SU-DHL-6 (cell line): ENCODE data around the gene ANTXR2.

ENCODE experiments used
- H2AFZ ChIP-seq: fragments of 200-600 bp; sonication (generic); 2 replicates; pipeline ENCODE4 v1.6.1; 2014; ENCODE audit warnings: low read depth, mild to moderate bottlenecking, moderate library complexity, mixed read lengths, antibody characterized with exemption, low read length; ENCODE audit not compliant: severe bottlenecking
- H3F3A ChIP-seq: fragments of 200-600 bp; shearing (Covaris generic); 2 replicates; pipeline ENCODE4 v1.6.0; 2016; ENCODE audit warnings: antibody characterized with exemption, mild to moderate bottlenecking; ENCODE audit not compliant: insufficient read depth
- H3K27ac ChIP-seq: fragments of 200-600 bp; sonication (generic); 2 replicates; pipeline ENCODE4 v1.5.1; 2016; ENCODE audit warnings: low read depth, mild to moderate bottlenecking, low read length, moderate library complexity, mixed read lengths
- H3K27me3 ChIP-seq: fragments of 200-600 bp; sonication (generic), shearing (Covaris generic); 2 replicates; pipeline ENCODE4 v1.6.0; 2014; ENCODE audit warnings: mild to moderate bottlenecking, low read length
- H3K36me3 ChIP-seq: fragments of 200-600 bp; sonication (generic); 2 replicates; pipeline ENCODE4 v1.6.1; 2014; ENCODE audit warnings: mild to moderate bottlenecking, low read length, mixed read lengths
- H3K4me2 ChIP-seq: fragments of 300-600, 200-600 bp; shearing (Covaris generic), sonication (generic); 2 replicates; pipeline ENCODE4 v1.6.0; 2014; ENCODE audit warnings: low read length, low read depth, mild to moderate bottlenecking; ENCODE audit not compliant: poor library complexity, severe bottlenecking
- H3K4me3 ChIP-seq: fragments of 200-600 bp; sonication (generic); 2 replicates; pipeline ENCODE4 v1.5.1; 2014; ENCODE audit warnings: antibody characterized with exemption, low read length, mild to moderate bottlenecking, mixed read lengths; ENCODE audit not compliant: insufficient read depth, poor library complexity, severe bottlenecking
- H3K79me2 ChIP-seq: fragments of 200-600 bp; sonication (generic); 2 replicates; pipeline ENCODE4 v1.6.1; 2014; ENCODE audit warnings: mild to moderate bottlenecking, low read length, moderate library complexity; ENCODE audit not compliant: insufficient read depth
- H3K9ac ChIP-seq: fragments of 200-600 bp; sonication (generic); 2 replicates; pipeline ENCODE4 v1.7.0; 2014; ENCODE audit warnings: mild to moderate bottlenecking, low read length
- H3K9me2 ChIP-seq: fragments of 200-600 bp; sonication (generic); replicated peaks from 2 replicates; pipeline ENCODE4 v1.6.1; 2014; ENCODE audit warnings: low read length; ENCODE audit not compliant: insufficient read depth
- H3K9me3 ChIP-seq: fragments of 200-600 bp; sonication (generic); 2 replicates; pipeline ENCODE4 v1.6.1; 2014; ENCODE audit warnings: low read length, mixed read lengths; ENCODE audit not compliant: insufficient read depth
- H4K20me1 ChIP-seq: fragments of 200-600 bp; sonication (generic); 2 replicates; pipeline ENCODE4 v1.6.1; 2014; ENCODE audit warnings: low read depth, mild to moderate bottlenecking, antibody characterized with exemption, low read length, moderate library complexity, mixed read lengths
- EZH2phosphoT487 ChIP-seq: fragments of 200-600 bp; sonication (generic), shearing (Covaris generic); conservative IDR thresholded peaks from 2 replicates; pipeline ENCODE4 v1.6.1; 2018; ENCODE audit warnings: mild to moderate bottlenecking, antibody characterized with exemption, low read length, moderate library complexity, mixed read lengths
- TF ChIP-seq, protein P1 (sequence below): fragments of 200-600 bp; sonication (generic); IDR thresholded peaks from one replicate; pipeline ENCODE4 v1.5.1; 2017; ENCODE audit warnings: antibody characterized with exemption, mild to moderate bottlenecking, low read length, moderate library complexity; ENCODE audit not compliant: insufficient read depth, poor library complexity, severe bottlenecking

Gene ANTXR2

DNA sequence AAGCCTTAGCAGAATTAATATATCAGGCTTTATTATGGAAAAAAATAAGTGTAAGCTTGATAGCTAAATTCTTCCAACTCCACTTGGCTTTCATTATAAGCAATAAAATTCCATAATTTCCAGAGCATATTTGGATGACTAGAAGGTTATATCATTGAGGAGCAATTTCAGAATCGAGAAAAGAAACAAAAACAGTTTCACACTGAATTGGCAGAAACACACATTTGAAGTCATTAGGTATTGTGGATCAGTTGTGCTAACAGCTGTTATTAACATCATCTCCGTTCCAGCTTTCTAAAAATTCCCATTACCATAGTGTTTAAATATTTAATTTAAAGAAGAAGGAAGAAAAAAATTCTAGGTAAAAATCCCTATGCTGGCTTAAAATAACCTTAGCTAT lies 92.6 kb downstream of the ANTXR2 start:
- H3K9ac ChIP-seq: no peak overlapping the region
- H3K27ac ChIP-seq: no peak overlapping the region
- H3K4me3 ChIP-seq: no peak overlapping the region
- no peaks in the 10 kb centered on the region for H3K9me3 ChIP-seq
- H3F3A ChIP-seq: no peaks in the 10 kb centered on the region
- H3K4me2 ChIP-seq: no peak overlapping the region
- no peaks in the 10 kb centered on the region for H3K79me2 ChIP-seq
- no peak overlapping the region for H2AFZ ChIP-seq
- H3K27me3 ChIP-seq: no peaks in the 10 kb centered on the region
- H4K20me1 ChIP-seq: no peaks in the 10 kb centered on the region
- H3K9me2 ChIP-seq: no peaks in the 10 kb centered on the region
- no peak for TF ChIP-seq EZH2phosphoT487
- TF ChIP-seq, protein P1, sequence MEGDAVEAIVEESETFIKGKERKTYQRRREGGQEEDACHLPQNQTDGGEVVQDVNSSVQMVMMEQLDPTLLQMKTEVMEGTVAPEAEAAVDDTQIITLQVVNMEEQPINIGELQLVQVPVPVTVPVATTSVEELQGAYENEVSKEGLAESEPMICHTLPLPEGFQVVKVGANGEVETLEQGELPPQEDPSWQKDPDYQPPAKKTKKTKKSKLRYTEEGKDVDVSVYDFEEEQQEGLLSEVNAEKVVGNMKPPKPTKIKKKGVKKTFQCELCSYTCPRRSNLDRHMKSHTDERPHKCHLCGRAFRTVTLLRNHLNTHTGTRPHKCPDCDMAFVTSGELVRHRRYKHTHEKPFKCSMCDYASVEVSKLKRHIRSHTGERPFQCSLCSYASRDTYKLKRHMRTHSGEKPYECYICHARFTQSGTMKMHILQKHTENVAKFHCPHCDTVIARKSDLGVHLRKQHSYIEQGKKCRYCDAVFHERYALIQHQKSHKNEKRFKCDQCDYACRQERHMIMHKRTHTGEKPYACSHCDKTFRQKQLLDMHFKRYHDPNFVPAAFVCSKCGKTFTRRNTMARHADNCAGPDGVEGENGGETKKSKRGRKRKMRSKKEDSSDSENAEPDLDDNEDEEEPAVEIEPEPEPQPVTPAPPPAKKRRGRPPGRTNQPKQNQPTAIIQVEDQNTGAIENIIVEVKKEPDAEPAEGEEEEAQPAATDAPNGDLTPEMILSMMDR: no peak
- no peaks in the 10 kb centered on the region for H3K36me3 ChIP-seq

DNA sequence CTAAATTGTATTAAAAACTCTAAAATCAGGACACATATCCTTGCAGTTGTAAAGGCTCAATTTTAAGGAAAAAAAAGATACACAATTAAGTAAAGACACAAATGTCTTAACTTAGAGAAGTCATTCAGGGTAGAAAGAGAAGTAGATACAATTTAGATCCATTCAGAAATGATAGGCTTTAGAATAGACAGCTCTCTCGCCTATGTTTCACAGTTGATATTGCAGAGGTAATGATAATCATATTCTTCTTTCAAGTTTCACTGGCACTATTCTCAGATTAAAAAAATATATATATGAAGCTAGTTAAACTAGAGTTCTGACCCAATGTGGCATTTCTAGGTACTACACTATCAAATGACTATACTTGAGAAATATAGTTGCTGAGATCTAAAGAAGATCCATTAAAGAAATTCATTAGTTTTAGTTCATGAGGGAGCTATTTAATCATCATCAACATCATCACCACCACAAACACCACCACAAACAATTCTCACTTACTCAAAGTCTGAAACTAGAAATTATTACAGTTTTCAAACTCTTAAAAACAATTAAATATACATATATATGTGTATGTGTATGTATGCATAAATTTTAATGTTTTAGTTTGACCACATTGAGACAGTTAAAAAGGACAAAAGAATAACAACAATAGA lies 93.1 kb downstream of the ANTXR2 start:
- TF ChIP-seq EZH2phosphoT487: no peak
- TF ChIP-seq, protein P1: no peak
- no peaks in the 10 kb centered on the region for H3K9me2 ChIP-seq
- no peaks in the 10 kb centered on the region for H3K79me2 ChIP-seq
- H3K27ac ChIP-seq: no peak overlapping the region
- H3K9me3 ChIP-seq: no peaks in the 10 kb centered on the region
- no peaks in the 10 kb centered on the region for H4K20me1 ChIP-seq
- H3K27me3 ChIP-seq: no peaks in the 10 kb centered on the region
- no peaks in the 10 kb centered on the region for H3F3A ChIP-seq
- no peak overlapping the region for H3K9ac ChIP-seq
- no peak overlapping the region for H3K4me2 ChIP-seq
- no peak overlapping the region for H2AFZ ChIP-seq
- no peak overlapping the region for H3K4me3 ChIP-seq
- H3K36me3 ChIP-seq: no peaks in the 10 kb centered on the region

DNA sequence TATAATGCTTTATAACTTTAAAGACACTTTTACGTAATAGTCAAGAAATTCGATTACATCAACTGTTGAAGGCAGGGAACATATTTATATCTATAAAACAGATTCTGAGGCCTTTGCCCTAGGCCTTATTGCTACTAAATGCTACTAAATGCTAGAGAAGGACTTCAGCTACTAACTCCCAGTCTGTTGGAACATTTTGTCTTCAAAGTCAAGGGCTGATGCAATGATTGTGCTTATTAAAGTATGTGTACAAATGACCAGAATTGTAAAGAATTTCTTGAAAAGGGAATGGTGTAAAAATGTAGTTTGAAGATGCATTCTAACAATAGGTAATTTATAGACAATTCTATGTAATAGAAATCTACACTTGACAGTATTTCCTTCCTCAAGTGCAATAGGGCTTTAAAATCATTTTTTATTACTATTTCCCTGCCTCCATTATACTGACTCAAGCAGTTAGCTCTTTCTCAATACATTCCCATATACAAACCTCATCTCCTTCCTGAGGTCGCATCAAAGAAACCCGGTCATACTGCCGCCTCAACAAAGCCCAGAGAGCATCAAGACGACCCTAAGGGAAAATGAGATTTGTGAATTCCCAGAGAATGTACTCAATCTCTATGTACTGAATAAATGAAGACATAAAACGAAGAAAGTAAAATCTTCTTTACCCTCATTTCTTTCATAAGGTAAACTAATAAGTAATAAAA lies 95.7 kb downstream of the ANTXR2 start:
- H3K4me3 ChIP-seq: no peak overlapping the region
- H3K79me2 ChIP-seq: no peaks in the 10 kb centered on the region
- no peaks in the 10 kb centered on the region for H3K36me3 ChIP-seq
- H3K9me2 ChIP-seq: no peaks in the 10 kb centered on the region
- H3K4me2 ChIP-seq: no peak overlapping the region
- no peaks in the 10 kb centered on the region for H3F3A ChIP-seq
- H3K9ac ChIP-seq: no peak overlapping the region
- no peaks in the 10 kb centered on the region for H3K27me3 ChIP-seq
- no peaks in the 10 kb centered on the region for H3K9me3 ChIP-seq
- no peaks in the 10 kb centered on the region for H4K20me1 ChIP-seq
- no peak for TF ChIP-seq EZH2phosphoT487
- TF ChIP-seq, protein P1: no peak
- no peak overlapping the region for H2AFZ ChIP-seq
- no peak overlapping the region for H3K27ac ChIP-seq
